Gastrocnemius medialis (tissue), 4 donors: ENCODE results near the gene HCN2. TPM values are rescaled to one million over a fixed set of nuclear protein-coding genes. Genes with fewer than 3 reads are reported as not detected.

ENCODE experiments used
- ATAC-seq, 2 donors: fragments of 150-250 bp; one replicate each; pipeline ENCODE4 v1.9.1; 2016
- DNase-seq, 2 donors: peaks; one replicate each; pipeline ENCODE4 v3.0.0-alpha.2; 2019
- H3K27ac ChIP-seq, 4 donors: fragments of 200-600 bp; sonication (generic); 1 replicate in 1 of 4; 2 replicates in 3 of 4; pipeline ENCODE4 v1.5.1; 2016 to 2018; ENCODE audit warnings: mild to moderate bottlenecking in 2 of 4, moderate library complexity in 1 of 4
- H3K27me3 ChIP-seq, 3 donors: fragments of 200-600 bp; sonication (generic) in 2 of 3; 1 replicate in 1 of 3; 2 replicates in 2 of 3; pipeline versions ENCODE4 v1.5.1 to v1.6.0; 2016 to 2019; ENCODE audit warnings: mild to moderate bottlenecking in 1 of 3, moderate library complexity in 1 of 3
- H3K36me3 ChIP-seq, 2 donors: fragments of 200-600 bp; sonication (generic) in 1 of 2; one replicate each; pipeline ENCODE4 v1.5.1; 2017 to 2018
- H3K4me1 ChIP-seq, 2 donors: fragments of 200-600 bp; sonication (generic) in 1 of 2; one replicate each; pipeline ENCODE4 v1.5.1; 2016 to 2017; ENCODE audit warnings: mild to moderate bottlenecking in 2 of 2
- H3K4me3 ChIP-seq, 4 donors: fragments of 200-600 bp; sonication (generic) in 3 of 4; 1 replicate in 1 of 4; 2 replicates in 3 of 4; pipeline ENCODE4 v1.5.1; 2016 to 2019; ENCODE audit warnings: mild to moderate bottlenecking in 2 of 4
- H3K9me3 ChIP-seq, 3 donors: fragments of 200-600 bp; sonication (generic) in 2 of 3; 1 replicate in 1 of 3; 2 replicates in 2 of 3; pipeline ENCODE4 v1.5.1; 2016 to 2019
- POLR2A ChIP-seq, 2 donors: fragments of 450-650 bp; IDR thresholded peaks; one replicate each; pipeline ENCODE4 v1.6.1; 2017; ENCODE audit warnings: antibody characterized with exemption in 2 of 2, mild to moderate bottlenecking in 2 of 2, moderate library complexity in 2 of 2
- in situ Hi-C, 4 donors: fragments of 200-750 bp; cut with MboI; loops; one replicate each; pipeline versions ENCODE4 v1.15.0 to v1.8.0; 2017; ENCODE audit warnings: low sequenced_read_pairs in 4 of 4
- intact Hi-C: fragments of 100-400 bp; cut with DNase I; formaldehyde crosslinking; loops from one replicate; pipeline ENCODE4 v1.15.1; 2023; ENCODE audit warnings: low total_unique reads
- total RNA-seq, 4 donors: library from RNA; depleted of rRNA; stranded (reverse); fragments of >200 nt; gene quantifications; one replicate each; pipeline versions ENCODE4 v1.1.0 to v1.2.3, GENCODE V29; 2016
- TF ChIP-seq, protein P1 (sequence below), 5 experiments: fragments of 450-650 bp in 3 of 5; fragments of 200-600 bp in 2 of 5; sonication (generic) in 2 of 5; IDR thresholded peaks in 4 of 5; conservative IDR thresholded peaks in 1 of 5; 1 replicate in 4 of 5; 2 replicates in 1 of 5; pipeline ENCODE4 v1.5.1; 2016 to 2019; ENCODE audit warnings: antibody characterized with exemption in 5 of 5, mild to moderate bottlenecking in 3 of 5, moderate library complexity in 3 of 5

HCN2 gene
- total RNA-seq, 4 donors from 2014 or later: 0.10 TPM; not detected in 3

DNA sequence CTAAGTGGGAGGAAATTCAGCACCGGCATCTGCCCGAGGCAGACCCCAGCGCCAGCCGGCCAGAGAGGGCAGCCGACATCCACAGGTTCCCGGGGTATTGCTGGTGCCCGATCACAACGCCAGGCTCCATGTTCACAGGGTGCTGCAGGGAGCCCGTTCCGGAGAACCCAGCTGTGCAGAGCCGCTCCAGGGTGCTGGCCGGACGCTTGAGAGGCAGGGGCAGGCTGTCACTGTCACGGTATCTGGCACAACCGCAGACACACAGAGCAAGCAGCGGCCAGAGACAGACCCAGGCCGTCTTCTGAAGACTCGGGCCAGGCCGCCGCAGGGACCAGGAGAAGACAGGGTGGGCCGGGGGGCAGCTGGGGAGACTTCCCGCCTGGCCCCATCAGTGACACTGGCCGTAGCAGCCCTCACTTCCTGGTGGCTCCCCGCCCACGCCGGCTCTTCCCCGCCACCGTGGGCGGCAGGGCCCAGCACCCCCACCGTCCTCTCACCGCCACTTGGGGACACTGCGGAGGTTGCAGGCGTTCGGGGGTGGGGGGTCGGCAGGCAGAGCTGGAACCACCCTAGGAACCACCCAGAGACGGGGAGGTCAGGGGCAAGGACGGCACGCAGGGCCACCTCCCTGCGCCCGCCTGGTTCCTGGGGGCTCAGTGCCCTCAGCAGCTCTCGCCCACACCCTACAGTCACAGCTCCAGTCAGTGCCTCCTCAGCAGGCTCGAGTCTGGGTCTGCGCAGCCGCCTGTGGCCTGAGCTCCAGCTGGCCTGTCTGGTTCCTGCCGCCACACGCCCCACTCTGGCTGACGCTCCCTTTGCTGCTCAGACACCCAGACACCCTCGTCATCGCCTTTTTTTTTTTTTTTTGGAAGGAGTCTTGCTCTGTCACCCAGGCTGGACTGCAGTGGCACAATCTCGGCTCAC lies 69.5 kb downstream of the HCN2 start:
- Histone ChIP-seq H3K36me3 (no peaks in the 10 kb centered on the region), H3K9me3 (no peaks in the 10 kb centered on the region), H3K4me1 (peaks cover 28 to 59% of the 10 kb centered on the region in 2 donors), H3K4me3 (no peak overlapping the region), H3K27me3 (no peaks in the 10 kb centered on the region), H3K27ac (peak overlapping the region in 3 of 4 donors; percentile 78 to 93 (median 92))
- in situ Hi-C loops: no loop called here
- ATAC-seq (no peak), DNase-seq (peak in 1 of 2 donors; percentile 66)
- intact Hi-C loops: no loop called here
- peak in 1 of 2 donors; percentile 10 for TF ChIP-seq POLR2A (IDR thresholded peaks at IDR 0.05)
- TF ChIP-seq, protein P1, sequence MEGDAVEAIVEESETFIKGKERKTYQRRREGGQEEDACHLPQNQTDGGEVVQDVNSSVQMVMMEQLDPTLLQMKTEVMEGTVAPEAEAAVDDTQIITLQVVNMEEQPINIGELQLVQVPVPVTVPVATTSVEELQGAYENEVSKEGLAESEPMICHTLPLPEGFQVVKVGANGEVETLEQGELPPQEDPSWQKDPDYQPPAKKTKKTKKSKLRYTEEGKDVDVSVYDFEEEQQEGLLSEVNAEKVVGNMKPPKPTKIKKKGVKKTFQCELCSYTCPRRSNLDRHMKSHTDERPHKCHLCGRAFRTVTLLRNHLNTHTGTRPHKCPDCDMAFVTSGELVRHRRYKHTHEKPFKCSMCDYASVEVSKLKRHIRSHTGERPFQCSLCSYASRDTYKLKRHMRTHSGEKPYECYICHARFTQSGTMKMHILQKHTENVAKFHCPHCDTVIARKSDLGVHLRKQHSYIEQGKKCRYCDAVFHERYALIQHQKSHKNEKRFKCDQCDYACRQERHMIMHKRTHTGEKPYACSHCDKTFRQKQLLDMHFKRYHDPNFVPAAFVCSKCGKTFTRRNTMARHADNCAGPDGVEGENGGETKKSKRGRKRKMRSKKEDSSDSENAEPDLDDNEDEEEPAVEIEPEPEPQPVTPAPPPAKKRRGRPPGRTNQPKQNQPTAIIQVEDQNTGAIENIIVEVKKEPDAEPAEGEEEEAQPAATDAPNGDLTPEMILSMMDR (IDR thresholded peaks at IDR 0.05 in 4 of 5, conservative IDR thresholded peaks at IDR 0.05 in 1 of 5): no peak

DNA sequence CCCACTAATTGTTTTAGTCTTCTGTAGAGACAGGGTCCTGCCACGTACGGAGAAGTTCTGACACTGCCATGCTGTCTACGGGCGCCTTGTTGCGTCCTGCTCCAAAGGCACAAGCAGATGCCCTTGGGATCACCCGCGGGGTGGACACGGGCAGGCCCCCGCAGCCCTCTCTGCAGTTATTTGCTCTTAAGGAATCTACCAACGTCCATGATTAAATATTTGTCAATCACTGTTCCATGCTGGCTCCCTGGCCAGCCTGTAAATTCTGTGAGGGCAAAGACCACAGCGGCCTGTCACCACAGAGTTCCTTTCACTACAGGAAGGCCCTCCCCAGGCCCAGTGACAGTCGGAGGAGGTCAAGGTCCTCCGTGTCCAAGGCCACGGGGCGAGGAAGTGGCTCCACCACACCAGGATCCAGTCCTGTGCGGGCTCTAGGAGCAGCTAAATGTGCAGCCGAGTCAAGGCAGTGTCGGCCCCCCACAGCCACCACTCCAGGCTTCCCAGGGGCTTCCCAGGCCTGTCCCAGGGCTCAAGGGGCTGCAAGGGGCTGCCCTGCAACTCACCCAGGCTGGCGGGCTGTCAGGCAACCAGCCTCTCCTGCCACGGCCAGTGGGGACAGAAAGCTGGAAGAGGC lies 71.2 kb downstream of the HCN2 start:
- TF ChIP-seq, protein P1 (IDR thresholded peaks at IDR 0.05 in 4 of 5, conservative IDR thresholded peaks at IDR 0.05 in 1 of 5): no peak
- no peak for TF ChIP-seq POLR2A (IDR thresholded peaks at IDR 0.05)
- in situ Hi-C loops: loop anchor here in 1 of 4 donors (10.0 kb wide), 1 partner anchor 74 kb away; no protein-coding TSS in a partner anchor
- intact Hi-C loops: loop anchor here (5.0 to 10.0 kb wide), 2 partner anchors 136 to 264 kb away; partner anchors contain the start of genes ARID3A and PTBP1
- ATAC-seq (no peak), DNase-seq (no peak)
- H3K9me3 ChIP-seq: no peaks in the 10 kb centered on the region
- no peaks in the 10 kb centered on the region for H3K36me3 ChIP-seq
- peak overlapping the region; percentile 78 to 93 (median 90) for H3K27ac ChIP-seq
- no peaks in the 10 kb centered on the region for H3K27me3 ChIP-seq
- H3K4me3 ChIP-seq: peak overlapping the region; percentile 88 to 97 (median 91)
- peaks cover 28 to 70% of the 10 kb centered on the region in 2 donors for H3K4me1 ChIP-seq

DNA sequence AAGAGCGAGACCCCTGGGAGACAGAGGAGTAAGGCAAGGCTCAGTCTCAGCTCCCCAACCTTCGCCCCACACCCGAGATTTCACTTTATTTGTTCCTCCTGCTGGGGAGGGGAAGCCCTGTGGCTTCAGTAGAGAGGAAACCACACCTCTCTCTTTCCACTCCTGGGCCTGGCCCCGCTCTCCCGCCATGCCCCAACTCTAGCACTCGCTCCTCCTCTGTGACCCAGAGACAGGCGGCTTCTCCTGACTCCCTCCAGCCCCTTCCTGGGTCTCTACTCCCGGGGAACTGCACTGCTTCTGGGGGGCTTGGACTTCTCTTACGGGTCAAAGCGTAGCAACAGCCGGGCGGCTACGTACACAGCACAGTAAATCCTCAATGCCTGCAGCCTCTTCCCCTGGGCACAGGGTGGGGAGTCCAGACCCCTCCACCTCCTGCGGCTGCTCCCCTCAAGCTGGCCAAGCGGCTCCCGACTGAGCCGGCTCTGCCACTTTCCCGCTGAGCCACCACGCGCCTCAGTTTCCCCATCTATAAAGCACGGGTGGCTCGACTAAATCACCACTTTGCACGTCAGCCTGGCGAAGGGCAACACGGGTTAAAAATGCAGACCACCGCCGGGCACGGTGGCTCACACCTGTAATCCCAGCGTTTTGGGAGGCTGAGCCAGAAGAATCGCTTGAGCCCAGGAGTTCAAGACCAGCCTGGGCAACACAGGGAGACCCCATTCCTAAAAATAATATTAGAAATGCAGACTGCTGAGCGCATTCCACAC lies 71.9 kb downstream of the HCN2 start:
- peak overlapping the region; percentile 88 to 97 (median 91) for H3K4me3 ChIP-seq
- H3K27ac ChIP-seq: peak overlapping the region; percentile 78 to 93 (median 90)
- no peaks in the 10 kb centered on the region for H3K9me3 ChIP-seq
- no peak for DNase-seq
- peaks cover 28 to 70% of the 10 kb centered on the region in 2 donors for H3K4me1 ChIP-seq
- H3K36me3 ChIP-seq: no peaks in the 10 kb centered on the region
- in situ Hi-C loops: loop anchor here in 1 of 4 donors (10.0 kb wide), 1 partner anchor 73 kb away; no protein-coding TSS in a partner anchor
- intact Hi-C loops: loop anchor here (2.0 to 10.0 kb wide), 3 partner anchors 89 to 263 kb away; partner anchors contain the start of genes ARID3A, BSG and PTBP1
- H3K27me3 ChIP-seq: no peaks in the 10 kb centered on the region
- ATAC-seq: no peak
- TF ChIP-seq, protein P1 (IDR thresholded peaks at IDR 0.05 in 4 of 5, conservative IDR thresholded peaks at IDR 0.05 in 1 of 5): no peak
- TF ChIP-seq POLR2A (IDR thresholded peaks at IDR 0.05): no peak
